ENCODE data around the gene ASB15.

The ASB15 gene

DNA sequence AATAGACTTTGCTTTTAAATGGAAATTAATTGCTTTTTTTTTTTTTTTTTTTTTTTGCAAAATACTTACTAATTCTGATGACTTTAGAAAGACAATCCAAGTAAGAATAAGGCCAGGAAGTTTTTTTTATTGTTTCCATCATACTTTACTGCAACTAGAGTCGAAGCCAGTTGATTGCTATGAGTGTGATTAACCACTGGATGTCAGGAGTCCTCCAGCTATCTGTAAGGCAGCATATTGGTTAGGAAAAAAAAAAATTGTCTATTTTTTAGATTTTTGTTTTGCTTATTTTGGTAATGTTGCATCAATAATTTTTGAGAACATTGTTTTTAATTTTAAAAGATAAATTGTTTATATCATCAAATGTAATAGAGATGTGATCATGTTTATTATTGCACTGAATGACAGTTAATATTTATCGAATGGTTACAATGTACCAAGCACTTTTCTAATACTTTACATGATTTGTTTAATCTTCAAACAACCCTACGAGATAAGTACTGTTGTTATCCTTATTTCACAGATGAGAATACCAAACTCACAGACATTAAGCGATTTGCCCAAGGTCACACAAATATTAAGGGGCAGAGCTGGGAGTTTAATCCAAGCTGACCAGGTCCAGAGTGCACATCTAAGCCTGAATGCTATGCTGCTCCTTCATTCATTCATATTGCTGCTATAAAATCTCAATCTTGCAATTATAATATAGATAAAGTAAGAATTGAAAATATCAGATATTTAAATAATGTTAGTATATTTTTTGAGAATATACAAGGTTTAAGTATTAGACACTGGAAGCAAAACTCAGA lies 34.1 kb downstream of the ASB15 start:
- Histone ChIP-seq H3K27me3 (ENCODE audit: insufficient read depth, insufficient read length) (no peaks in the 10 kb centered on the region), H3K4me3 (ENCODE audit: insufficient read length, low read depth) (no peak overlapping the region), H3K4me1 (ENCODE audit: insufficient read depth, insufficient read length) (no peaks in the 10 kb centered on the region), H3K36me3 (ENCODE audit: insufficient read depth, insufficient read length, low read length) (no peaks in the 10 kb centered on the region), H3K9me3 (ENCODE audit: insufficient read depth, low read length) (no peaks in the 10 kb centered on the region), H3K9ac (ENCODE audit: insufficient read length, low read depth) (no peak overlapping the region)
- TF ChIP-seq ZNF274 (IDR thresholded peaks at IDR 0.05; ENCODE audit: low read depth, low read length) (no peak), YY1 (IDR thresholded peaks at IDR 0.05; ENCODE audit: insufficient read depth, insufficient read length) (no peak), SUZ12 (IDR thresholded peaks at IDR 0.05; ENCODE audit: extremely low read depth, insufficient read depth, insufficient read length) (no peak)
- DNase-seq (ENCODE audit: low read depth, low spot score), result no peak

DNA sequence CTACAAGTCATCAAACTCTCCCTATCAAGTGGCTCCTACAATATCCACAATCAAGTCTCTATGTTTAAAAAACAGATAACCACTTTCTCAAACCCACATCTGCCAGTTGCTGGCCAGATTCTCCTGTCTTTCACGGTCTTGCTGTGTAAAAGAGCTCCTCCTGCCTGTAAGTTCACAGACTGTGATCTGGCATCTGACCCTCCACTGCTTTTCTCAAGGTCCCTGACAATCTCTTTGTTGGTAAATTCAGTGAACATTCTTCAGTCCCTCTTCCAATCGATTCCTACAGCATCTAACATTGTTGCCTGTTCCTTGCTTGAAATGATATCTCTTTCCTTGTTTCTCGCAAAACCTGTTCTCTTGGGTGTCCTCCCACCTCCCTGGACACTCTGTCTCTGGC lies 35.6 kb downstream of the ASB15 start:
- Histone ChIP-seq H3K27me3 (ENCODE audit: insufficient read depth, insufficient read length) (no peaks in the 10 kb centered on the region), H3K4me1 (ENCODE audit: insufficient read depth, insufficient read length) (no peaks in the 10 kb centered on the region), H3K9me3 (ENCODE audit: insufficient read depth, low read length) (no peaks in the 10 kb centered on the region), H3K4me3 (ENCODE audit: insufficient read length, low read depth) (no peak overlapping the region), H3K36me3 (ENCODE audit: insufficient read depth, insufficient read length, low read length) (no peaks in the 10 kb centered on the region), H3K9ac (ENCODE audit: insufficient read length, low read depth) (no peak overlapping the region)
- no peak for DNase-seq (ENCODE audit: low read depth, low spot score)
- TF ChIP-seq SUZ12 (IDR thresholded peaks at IDR 0.05; ENCODE audit: extremely low read depth, insufficient read depth, insufficient read length) (no peak), ZNF274 (IDR thresholded peaks at IDR 0.05; ENCODE audit: low read depth, low read length) (no peak)

DNA sequence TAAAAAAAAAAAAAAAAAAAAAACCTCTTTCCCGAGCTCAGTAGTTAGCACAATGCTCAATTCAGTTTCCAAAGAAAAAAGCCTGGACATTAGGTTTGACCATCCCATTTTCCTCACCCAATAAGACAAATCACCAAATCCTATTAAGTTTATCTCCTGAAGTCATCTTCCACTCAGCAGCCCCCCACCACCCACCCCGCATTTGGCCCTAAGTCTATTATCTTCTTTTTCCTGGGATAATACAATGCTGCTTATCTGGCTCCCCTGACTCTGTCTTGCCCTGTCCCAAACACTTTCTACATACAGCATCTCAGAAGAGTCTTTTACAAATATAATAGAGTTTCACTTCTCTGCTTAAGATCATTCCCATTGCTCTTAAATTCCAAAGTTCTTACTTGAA lies 36.3 kb downstream of the ASB15 start:
- Histone ChIP-seq H3K4me3 (ENCODE audit: insufficient read length, low read depth) (no peak overlapping the region), H3K4me1 (ENCODE audit: insufficient read depth, insufficient read length) (no peaks in the 10 kb centered on the region), H3K36me3 (ENCODE audit: insufficient read depth, insufficient read length, low read length) (no peaks in the 10 kb centered on the region), H3K9ac (ENCODE audit: insufficient read length, low read depth) (no peak overlapping the region), H3K27me3 (ENCODE audit: insufficient read depth, insufficient read length) (no peaks in the 10 kb centered on the region), H3K9me3 (ENCODE audit: insufficient read depth, low read length) (no peaks in the 10 kb centered on the region)
- TF ChIP-seq ZNF274 (IDR thresholded peaks at IDR 0.05; ENCODE audit: low read depth, low read length) (no peak), SUZ12 (IDR thresholded peaks at IDR 0.05; ENCODE audit: extremely low read depth, insufficient read depth, insufficient read length) (no peak), YY1 (IDR thresholded peaks at IDR 0.05; ENCODE audit: insufficient read depth, insufficient read length) (no peak)
- no peak for DNase-seq (ENCODE audit: low read depth, low spot score)

DNA sequence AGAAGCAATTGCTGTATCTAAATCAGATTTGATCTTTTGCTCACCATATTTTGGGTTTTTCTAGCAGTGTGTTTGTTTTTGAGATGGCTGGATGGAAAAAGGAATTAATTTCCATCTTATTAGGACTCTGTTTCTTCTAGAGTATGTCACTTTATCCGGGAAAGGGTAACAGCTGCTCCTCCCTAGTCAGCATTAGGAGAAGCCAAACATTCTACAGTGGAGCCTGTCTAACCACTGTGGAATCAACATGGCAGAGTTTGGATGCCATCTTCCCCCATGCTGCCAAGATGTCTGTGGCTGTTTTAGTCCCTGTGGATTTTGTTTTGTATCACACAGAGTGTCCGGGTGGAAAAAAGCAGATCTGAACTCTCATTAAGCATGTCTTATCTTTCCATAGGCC lies 38.0 kb downstream of the ASB15 start:
- no peak for TF ChIP-seq SUZ12 (IDR thresholded peaks at IDR 0.05; ENCODE audit: extremely low read depth, insufficient read depth, insufficient read length)
- no peak for TF ChIP-seq YY1 (IDR thresholded peaks at IDR 0.05; ENCODE audit: insufficient read depth, insufficient read length)
- TF ChIP-seq ZNF274 (IDR thresholded peaks at IDR 0.05; ENCODE audit: low read depth, low read length), result no peak
- no peak overlapping the region for H3K9ac ChIP-seq (ENCODE audit: insufficient read length, low read depth)
- no peaks in the 10 kb centered on the region for H3K9me3 ChIP-seq (ENCODE audit: insufficient read depth, low read length)
- H3K4me3 ChIP-seq (ENCODE audit: insufficient read length, low read depth), result no peak overlapping the region
- DNase-seq (ENCODE audit: low read depth, low spot score), result no peak
- no peaks in the 10 kb centered on the region for H3K4me1 ChIP-seq (ENCODE audit: insufficient read depth, insufficient read length)
- H3K27me3 ChIP-seq (ENCODE audit: insufficient read depth, insufficient read length), result no peaks in the 10 kb centered on the region
- no peaks in the 10 kb centered on the region for H3K36me3 ChIP-seq (ENCODE audit: insufficient read depth, insufficient read length, low read length)

GRCh38 chr7:123640583-123640982 lies 39.0 kb downstream of the ASB15 start:
- no peaks in the 10 kb centered on the region for H3K36me3 ChIP-seq (ENCODE audit: insufficient read depth, insufficient read length, low read length)
- no peak for TF ChIP-seq SUZ12 (IDR thresholded peaks at IDR 0.05; ENCODE audit: extremely low read depth, insufficient read depth, insufficient read length)
- no peak for TF ChIP-seq YY1 (IDR thresholded peaks at IDR 0.05; ENCODE audit: insufficient read depth, insufficient read length)
- TF ChIP-seq ZNF274 (IDR thresholded peaks at IDR 0.05; ENCODE audit: low read depth, low read length), result no peak
- DNase-seq (ENCODE audit: low read depth, low spot score), result no peak
- H3K27me3 ChIP-seq (ENCODE audit: insufficient read depth, insufficient read length), result no peaks in the 10 kb centered on the region
- no peak overlapping the region for H3K4me3 ChIP-seq (ENCODE audit: insufficient read length, low read depth)
- no peaks in the 10 kb centered on the region for H3K4me1 ChIP-seq (ENCODE audit: insufficient read depth, insufficient read length)
- no peaks in the 10 kb centered on the region for H3K9me3 ChIP-seq (ENCODE audit: insufficient read depth, low read length)
- no peak overlapping the region for H3K9ac ChIP-seq (ENCODE audit: insufficient read length, low read depth)

- Histone ChIP-seq H3K36me3 (ENCODE audit: insufficient read depth, insufficient read length, low read length) (no peaks in the 10 kb centered on the region), H3K27me3 (ENCODE audit: insufficient read depth, insufficient read length) (no peaks in the 10 kb centered on the region), H3K9ac (ENCODE audit: insufficient read length, low read depth) (no peak overlapping the region), H3K4me1 (ENCODE audit: insufficient read depth, insufficient read length) (no peaks in the 10 kb centered on the region), H3K9me3 (ENCODE audit: insufficient read depth, low read length) (no peaks in the 10 kb centered on the region), H3K4me3 (ENCODE audit: insufficient read length, low read depth) (no peak overlapping the region)
- TF ChIP-seq ZNF274 (IDR thresholded peaks at IDR 0.05; ENCODE audit: low read depth, low read length) (no peak), YY1 (IDR thresholded peaks at IDR 0.05; ENCODE audit: insufficient read depth, insufficient read length) (no peak), SUZ12 (IDR thresholded peaks at IDR 0.05; ENCODE audit: extremely low read depth, insufficient read depth, insufficient read length) (no peak)
- DNase-seq (ENCODE audit: low read depth, low spot score), result no peak
Measured at GRCh38 chr7:123641901-123642300, 40.3 kb downstream of the ASB15 start.

- H3K4me3 ChIP-seq (ENCODE audit: insufficient read length, low read depth), result no peak overlapping the region
- H3K36me3 ChIP-seq (ENCODE audit: insufficient read depth, insufficient read length, low read length), result no peaks in the 10 kb centered on the region
- TF ChIP-seq ZNF274 (IDR thresholded peaks at IDR 0.05; ENCODE audit: low read depth, low read length), result no peak
- TF ChIP-seq SUZ12 (IDR thresholded peaks at IDR 0.05; ENCODE audit: extremely low read depth, insufficient read depth, insufficient read length), result no peak
- no peak for TF ChIP-seq YY1 (IDR thresholded peaks at IDR 0.05; ENCODE audit: insufficient read depth, insufficient read length)
- H3K9me3 ChIP-seq (ENCODE audit: insufficient read depth, low read length), result no peaks in the 10 kb centered on the region
- no peaks in the 10 kb centered on the region for H3K27me3 ChIP-seq (ENCODE audit: insufficient read depth, insufficient read length)
- no peaks in the 10 kb centered on the region for H3K4me1 ChIP-seq (ENCODE audit: insufficient read depth, insufficient read length)
- peak; percentile 68 for DNase-seq (ENCODE audit: low read depth, low spot score)
- H3K9ac ChIP-seq (ENCODE audit: insufficient read length, low read depth), result no peak overlapping the region
Measured at GRCh38 chr7:123643495-123644441, 42.1 kb downstream of the ASB15 start.

All from NT2/D1 (cell line).